Fibroblast of skin of back (primary cell): ENCODE measurements around the gene GLI3.
A peak's percentile ranks its signal among the peaks of the same experiment; 100 is the strongest.

Experiments
- DNase-seq: peaks from one replicate; pipeline ENCODE4 v3.0.0-alpha.2; 2013

The GLI3 gene

GRCh38 chr7:42076870-42077269 is 160.1 kb downstream of the GLI3 start:
- no peak for DNase-seq

- no peak for DNase-seq
These were observed 161.6 kb downstream of the GLI3 start for GRCh38 chr7:42075418-42075817.

GRCh38 chr7:42074076-42074475 is 162.9 kb downstream of the GLI3 start:
- DNase-seq, result no peak

- DNase-seq, result no peak
These were observed 165.4 kb downstream of the GLI3 start for GRCh38 chr7:42071372-42072261.

- DNase-seq, result no peak
These were observed 166.9 kb downstream of the GLI3 start for GRCh38 chr7:42070068-42070467.

GRCh38 chr7:42069590-42069989 is 167.4 kb downstream of the GLI3 start:
- DNase-seq, result no peak

DNA sequence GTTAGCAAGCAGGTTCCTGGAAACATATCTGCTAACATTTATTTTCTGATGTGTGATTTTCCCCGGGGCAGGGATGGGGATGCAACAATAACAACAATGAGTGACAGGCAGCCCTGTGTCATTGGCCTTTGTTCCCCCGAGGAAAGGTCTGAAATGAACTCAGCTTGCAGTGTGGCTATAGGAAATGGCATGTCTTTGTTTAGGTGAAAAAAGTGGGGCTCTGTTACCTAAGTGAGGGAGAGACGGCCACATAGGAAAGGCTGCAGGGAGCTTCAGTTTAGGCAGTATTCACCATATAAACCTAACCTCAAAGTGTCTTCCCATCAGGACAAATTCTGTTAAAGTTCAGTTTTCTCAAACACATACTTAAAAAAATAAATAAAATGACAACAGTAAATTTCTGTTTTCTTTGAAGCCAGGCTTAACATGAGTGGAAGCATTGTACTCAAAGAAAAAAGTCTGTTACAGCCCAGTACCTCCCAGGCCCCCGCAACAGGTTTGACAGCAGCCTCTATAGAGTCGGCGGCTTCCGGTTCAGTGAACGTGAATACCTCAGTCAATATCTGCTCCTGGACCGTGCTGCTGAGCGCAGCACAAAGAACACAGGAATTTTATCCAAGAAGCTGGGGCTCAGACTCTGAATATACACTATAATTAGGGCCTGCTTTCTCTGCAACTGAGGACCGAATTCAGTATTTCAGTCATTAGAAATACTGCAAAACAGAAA is 168.3 kb downstream of the GLI3 start:
- no peak for DNase-seq

- DNase-seq, result peak; percentile 56
These were observed 171.1 kb downstream of the GLI3 start for GRCh38 chr7:42065942-42066341.

DNA sequence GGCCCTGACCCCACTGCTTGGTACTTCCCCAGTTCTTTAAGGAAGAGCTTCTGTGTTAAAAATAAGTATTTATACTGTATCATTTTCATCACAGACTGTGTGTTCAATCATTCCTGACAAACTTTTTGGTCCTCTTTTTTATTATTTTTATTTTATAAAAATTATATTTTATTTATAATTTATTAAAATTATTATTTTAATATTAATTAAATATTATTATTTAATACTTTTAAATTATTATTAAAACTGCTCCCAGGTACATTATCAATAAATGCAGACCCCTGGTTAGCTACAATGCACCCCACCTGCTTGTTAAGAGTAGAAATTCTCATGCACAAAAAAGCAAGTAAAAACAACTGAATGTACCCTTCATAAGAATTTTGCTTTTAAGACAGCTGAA is 172.0 kb downstream of the GLI3 start:
- no peak for DNase-seq

DNA sequence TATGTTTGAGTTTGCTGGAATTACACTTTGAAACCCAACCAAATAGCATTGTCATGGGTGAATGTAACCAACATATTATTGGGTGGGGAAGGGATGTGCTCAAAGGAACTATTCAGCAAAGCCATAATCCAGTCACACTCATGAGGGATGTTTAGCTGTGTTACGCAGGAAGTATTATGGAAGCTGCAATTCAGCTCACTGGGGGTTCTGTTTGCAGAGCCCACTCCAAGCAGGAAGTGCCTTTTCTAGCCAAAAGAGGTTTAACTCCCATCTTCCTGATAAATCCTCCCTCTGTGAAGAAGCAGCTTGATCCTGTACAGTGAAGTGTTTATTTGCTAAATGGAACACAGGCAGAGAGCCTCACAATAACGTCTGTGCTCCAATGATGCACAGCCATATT is 172.5 kb downstream of the GLI3 start:
- no peak for DNase-seq

DNA sequence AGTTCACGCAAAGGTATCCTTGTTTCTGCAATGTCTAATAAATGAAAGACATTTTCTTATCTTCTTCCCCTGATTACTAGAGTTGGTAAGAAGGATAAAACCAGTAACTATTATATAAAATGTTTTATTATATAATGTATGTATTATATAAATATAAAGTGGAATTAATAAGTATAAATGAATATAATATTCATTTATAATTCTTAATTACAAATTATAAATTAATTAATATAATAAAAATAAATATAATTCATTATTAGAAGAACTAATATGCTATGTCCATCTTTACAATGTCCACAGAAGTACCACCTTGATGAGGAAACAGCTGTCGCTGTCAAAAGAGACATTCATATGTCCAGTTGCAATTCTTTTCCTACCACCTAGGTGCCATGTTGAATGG is 177.7 kb downstream of the GLI3 start:
- no peak for DNase-seq

DNA sequence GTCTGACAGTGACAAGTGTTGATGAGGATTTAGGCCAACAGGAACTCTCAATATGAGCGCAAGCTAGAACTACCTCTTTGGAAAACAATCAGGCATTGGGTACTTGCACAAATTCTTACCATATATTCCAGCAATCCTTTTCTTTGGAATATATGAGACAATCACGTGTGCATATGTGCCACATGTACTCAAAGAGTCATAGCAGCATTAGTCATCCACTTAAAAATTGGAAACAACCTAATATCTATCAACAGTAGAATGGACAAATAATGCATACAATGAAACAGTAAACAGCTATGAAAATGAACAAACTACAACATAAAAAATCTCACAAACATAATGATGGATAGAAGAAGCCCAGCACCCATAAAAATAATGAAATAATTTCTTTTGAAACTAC is 179.7 kb downstream of the GLI3 start:
- DNase-seq, result no peak

GRCh38 chr7:42055171-42055570 is 181.8 kb downstream of the GLI3 start:
- no peak for DNase-seq

- no peak for DNase-seq
These were observed 183.2 kb downstream of the GLI3 start for GRCh38 chr7:42053834-42054233.

- DNase-seq, result no peak
These were observed 187.2 kb downstream of the GLI3 start for GRCh38 chr7:42049761-42050160.

DNA sequence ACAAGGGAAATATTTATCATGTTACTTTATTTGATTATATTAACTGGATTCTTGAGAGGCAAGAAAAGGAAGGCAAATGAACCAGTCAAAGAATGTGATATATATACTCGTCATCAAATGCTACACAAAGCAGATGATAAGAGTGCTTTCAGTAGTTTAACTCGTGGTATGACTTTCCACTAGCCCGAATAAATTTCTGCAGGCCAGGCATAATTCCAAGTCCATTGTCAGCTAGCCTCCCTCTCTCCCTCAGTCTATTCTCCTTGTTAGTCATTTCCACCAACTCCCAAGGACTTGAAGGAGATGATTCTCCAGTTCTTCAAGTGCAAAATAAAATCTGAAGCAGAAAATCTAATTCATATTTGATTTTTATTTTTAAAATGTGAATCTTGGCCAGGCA is 190.5 kb downstream of the GLI3 start:
- peak; percentile 17 for DNase-seq

- no peak for DNase-seq
These were observed 191.0 kb downstream of the GLI3 start for GRCh38 chr7:42045961-42046360.

GRCh38 chr7:42039921-42040320 is 197.1 kb downstream of the GLI3 start:
- DNase-seq, result no peak

- no peak for DNase-seq
These were observed 201.8 kb downstream of the GLI3 start for GRCh38 chr7:42035210-42035609.

DNA sequence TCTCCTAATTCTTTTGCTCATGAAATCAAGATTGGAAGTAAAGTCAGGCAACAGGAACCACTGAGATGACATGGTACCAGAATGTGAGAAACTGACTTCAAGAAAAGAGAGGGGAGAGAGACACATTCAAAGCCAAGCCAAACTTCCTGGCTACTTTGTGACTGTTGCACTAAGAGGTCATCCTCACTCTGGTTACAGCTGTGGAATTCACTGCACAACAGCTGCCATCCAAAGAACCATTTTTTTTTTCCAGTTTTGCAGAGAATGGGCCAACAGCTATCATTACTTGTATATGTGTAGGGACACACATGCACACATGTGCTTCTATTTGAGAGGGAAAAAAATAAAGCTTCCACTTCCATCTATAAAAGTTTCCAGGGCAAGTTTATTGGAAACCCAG is 203.5 kb downstream of the GLI3 start:
- no peak for DNase-seq

GRCh38 chr7:42029405-42029804 is 207.6 kb downstream of the GLI3 start:
- no peak for DNase-seq

DNA sequence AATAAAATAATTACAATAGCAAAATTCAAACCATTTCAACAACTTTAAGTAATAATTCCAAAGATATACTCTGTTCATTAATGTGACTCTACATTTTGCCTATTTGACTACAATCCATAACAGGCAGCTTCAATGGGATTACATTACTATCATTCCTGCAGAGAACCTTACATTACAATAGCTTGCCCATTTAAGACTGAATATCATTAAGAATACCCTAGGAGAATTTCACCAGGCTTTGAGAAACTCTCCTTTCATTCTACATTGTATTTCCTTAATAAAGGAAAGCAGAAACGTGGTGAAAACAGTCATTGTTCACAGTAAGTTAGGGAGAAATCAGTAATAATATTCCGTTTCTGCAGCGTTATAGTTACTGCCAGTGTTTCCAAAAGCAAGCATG is 209.5 kb downstream of the GLI3 start:
- no peak for DNase-seq

- no peak for DNase-seq
These were observed 210.3 kb downstream of the GLI3 start for GRCh38 chr7:42026622-42027197.
